Dermis microvascular lymphatic vessel endothelial cell (primary cell): ENCODE data around the gene RALGAPA2. TPM values are rescaled to one million over a fixed set of nuclear protein-coding genes. Genes with fewer than 3 reads are reported as not detected.
A peak's percentile ranks its signal among the peaks of the same experiment; 100 is the strongest.

Source experiments
- DNase-seq, 2 donors: peaks; one replicate each; pipeline versions ENCODE4 v3.0.0 to v3.0.0-alpha.2; 2010; ENCODE audit warnings: low read depth in 2 of 2
- total RNA-seq: library from RNA; depleted of rRNA; stranded (reverse); fragments of >200 nt; gene quantifications from 2 replicates; pipeline ENCODE4 v1.2.1, GENCODE V29; 2014

The RALGAPA2 gene
- 20.4 and 40.1 TPM in 2 replicates for total RNA-seq

- peak; percentile 98 to 99 for DNase-seq
These were observed at the start of gene RALGAPA2 for GRCh38 chr20:20712474-20713243. Gene RALGAPA2, minus strand, starts transcription at chr20:20712644. Its CDS starts 164 bp downstream, at chr20:20712480.

DNA sequence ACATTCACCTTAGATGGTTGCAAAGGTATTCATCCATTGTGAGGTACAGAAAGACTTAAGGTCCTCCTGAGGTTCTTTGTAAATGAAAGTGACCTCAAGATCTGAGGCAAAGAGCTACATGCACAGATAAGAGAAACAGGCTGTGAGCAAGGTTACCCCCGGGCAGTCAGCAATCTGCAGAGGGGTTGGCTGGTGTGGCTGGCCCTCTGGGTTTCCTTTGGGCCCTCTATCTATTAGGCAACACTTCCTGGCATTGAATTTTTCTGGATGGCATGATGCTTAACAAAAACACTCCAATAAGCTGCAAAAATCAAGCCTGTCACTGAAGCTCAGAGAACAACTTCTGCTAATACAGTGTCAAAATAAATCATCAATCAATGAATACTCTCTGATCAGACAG lies 48.9 kb upstream of the RALGAPA2 start:
- DNase-seq: peak; percentile 66 to 72

- peak; percentile 80 to 90 for DNase-seq
These were observed 46.7 kb upstream of the RALGAPA2 start for GRCh38 chr20:20759132-20759531.

- no peak for DNase-seq
These were observed 43.4 kb upstream of the RALGAPA2 start for GRCh38 chr20:20755674-20756319.

DNA sequence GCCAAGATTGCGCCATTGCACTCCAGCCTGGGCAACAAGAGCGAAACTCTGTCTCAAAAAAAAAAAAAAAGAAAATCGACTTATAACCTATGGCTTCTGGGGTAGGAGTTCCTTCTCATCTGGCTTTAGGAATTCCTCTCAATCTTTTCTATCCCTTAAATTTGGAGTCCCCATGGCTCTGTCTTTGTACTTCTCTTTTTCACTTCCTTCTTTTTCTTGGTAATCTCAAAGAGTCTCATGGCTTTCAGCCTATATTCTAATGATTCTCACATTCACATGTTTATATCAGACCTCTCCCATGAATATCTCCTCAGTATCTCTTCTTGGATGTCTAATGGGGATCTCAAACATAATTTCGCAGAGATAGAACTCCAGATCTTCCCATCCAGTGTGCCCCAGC lies 42.8 kb upstream of the RALGAPA2 start:
- DNase-seq: no peak

- no peak for DNase-seq
These were observed 42.3 kb upstream of the RALGAPA2 start for GRCh38 chr20:20754714-20755113.

- peak; percentile 87 to 95 for DNase-seq
These were observed 40.3 kb upstream of the RALGAPA2 start for GRCh38 chr20:20752712-20753111.

- DNase-seq: no peak
These were observed 34.9 kb upstream of the RALGAPA2 start for GRCh38 chr20:20747298-20747697.

DNA sequence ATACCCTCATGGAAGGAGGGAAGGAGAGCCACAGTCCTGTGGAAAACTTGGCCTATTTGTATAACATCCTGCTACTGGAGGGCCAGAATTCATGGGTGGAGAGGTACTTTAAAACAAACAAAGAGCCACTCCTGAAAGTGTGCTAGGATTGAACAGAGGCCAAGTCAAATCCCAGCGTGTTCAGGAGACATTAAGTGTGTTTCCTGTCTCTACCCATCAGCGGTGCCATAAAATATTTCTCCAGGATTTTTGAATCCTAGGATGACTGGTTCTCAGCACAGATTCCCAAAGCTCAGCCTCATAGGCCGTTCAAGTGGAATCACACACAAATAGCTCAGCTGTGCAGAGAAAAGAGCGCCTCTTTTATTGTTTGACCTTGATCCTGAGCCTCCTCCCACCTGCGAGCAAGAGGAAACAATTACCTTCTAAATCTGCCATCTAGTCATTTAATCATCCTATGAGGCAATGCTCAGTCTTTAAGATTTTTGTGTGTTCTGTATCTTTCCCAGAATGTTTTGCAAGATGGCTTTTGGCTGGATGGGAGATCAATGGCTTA lies 31.8 kb upstream of the RALGAPA2 start:
- peak; percentile 60 to 68 for DNase-seq

GRCh38 chr20:20743511-20744169 lies 31.2 kb upstream of the RALGAPA2 start:
- peak; percentile 96 to 97 for DNase-seq

DNA sequence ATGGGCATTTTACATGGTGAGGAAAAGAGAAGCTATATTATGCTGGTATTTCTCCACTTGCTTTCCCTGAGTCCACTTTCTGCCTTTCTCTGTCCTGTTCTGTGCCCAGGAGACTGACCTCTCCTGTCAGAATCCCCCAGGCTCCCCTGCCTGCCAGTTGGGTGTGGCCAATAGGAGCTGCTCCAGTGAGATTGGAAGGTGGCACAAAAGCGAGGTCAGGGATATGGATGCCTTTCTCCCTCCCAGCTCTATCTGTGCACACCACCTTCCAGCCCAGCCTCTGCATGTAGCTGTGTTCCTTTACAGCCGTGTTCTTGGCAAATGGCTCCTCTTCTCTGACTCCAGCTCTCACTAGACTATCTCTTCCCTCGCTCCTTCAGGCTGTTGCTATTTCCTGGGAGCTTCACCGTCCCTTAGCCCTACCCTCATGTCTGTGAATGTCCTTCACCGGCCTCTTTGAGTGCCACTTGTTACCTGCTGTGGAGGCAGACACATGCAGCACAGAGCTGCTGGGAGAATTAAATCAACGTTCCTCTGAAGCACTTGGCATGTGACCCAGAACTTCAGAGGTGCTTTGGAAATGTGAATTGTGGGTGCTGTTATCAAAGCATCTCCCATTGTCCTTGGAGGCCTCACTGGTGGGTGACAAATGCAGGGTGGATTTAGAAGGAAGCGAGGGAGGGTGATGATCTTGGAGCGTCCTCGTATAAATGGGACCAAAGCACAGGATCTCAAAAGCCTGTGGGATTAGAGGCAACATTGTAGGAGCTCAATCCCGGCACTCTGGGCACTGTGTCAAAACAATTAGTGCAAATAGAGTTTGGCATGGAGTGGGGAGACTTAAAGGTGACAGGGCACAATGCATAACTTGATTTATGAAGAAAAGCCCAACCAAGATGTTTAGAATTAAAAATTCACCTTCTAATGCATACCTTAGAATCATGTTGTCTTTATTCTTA lies 28.9 kb upstream of the RALGAPA2 start:
- no peak for DNase-seq

DNA sequence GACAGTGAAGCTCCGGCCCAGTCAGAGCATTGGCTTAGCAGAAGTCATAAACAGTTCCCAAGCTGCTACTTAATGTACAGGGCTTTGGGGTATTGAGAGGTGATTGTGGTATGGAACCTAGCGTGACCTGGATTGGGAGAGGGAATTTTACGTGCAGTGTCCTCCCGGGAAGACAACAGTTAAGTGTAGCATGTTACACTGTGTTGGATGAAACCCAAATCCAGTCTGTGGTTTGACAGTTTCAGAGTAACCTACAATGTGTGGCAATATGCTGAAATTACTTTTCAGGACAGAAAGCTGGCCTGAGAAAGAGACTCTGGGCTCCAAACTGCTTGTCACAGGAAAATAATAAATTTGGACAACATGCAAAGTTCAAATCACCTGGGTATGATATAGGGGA lies 28.1 kb upstream of the RALGAPA2 start:
- DNase-seq: no peak

DNA sequence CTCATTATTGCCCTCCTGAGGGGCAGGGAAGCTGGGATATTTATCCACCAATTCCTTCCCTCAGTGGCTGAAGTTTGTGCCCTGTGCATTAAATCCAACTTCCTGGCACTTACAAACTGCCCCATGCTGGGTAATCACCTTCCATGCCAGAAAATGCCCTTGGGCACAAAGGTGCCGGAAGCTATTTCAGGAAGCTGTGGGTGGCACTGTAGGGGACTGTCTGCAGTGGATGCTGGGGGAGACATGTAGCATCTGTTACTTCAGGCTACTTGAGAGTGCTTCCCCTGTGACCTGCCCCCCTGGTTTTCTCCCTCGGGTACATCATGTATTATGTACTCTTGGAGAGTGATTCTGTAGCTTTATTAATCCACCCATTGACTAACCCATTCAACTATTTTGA lies 24.7 kb upstream of the RALGAPA2 start:
- no peak for DNase-seq

- DNase-seq: no peak
These were observed 23.9 kb upstream of the RALGAPA2 start for GRCh38 chr20:20736303-20736702.

- DNase-seq: peak; percentile 88 to 93
These were observed 22.1 kb upstream of the RALGAPA2 start for GRCh38 chr20:20734475-20734948.

DNA sequence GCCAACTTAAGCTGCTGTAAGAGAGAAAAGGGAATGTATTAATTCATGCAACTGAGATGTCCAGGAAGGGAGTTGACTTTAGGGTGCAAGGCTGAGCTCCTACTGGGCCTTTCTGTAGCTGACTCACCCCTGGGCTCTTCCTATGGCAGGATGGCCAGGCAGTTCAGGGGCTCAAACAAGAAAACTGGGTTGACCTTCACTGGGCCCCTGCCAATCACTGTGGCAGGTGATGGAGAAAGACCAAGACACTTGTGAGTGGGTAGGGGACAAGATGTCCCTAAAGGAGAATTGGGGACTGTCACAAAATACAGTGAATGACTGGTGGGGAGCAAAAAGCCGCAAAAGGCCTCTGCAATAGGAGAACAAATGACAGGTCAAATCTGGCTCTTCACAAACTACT lies 21.5 kb upstream of the RALGAPA2 start:
- peak in 1 of 2 donors; percentile 61 for DNase-seq

DNA sequence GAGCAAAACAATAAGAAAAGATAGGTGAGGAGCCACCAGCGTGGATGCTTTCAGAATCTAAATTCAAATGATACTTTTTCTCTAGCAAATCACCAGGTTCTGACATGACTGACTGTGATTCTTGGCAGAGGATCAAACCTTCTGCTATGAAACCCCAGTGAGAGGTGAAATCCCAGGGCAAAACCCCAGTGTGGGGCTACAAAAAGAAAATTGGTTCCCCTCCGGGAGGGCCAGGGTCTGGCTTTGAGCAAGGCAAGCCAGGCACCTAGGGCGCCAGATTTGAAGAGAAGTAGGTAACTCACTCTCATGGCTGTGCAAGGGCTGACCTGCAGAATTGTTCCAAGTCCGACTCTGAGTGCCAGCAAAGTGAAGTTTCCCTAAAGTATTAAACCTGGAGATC lies 20.2 kb upstream of the RALGAPA2 start:
- peak; percentile 78 to 87 for DNase-seq

DNA sequence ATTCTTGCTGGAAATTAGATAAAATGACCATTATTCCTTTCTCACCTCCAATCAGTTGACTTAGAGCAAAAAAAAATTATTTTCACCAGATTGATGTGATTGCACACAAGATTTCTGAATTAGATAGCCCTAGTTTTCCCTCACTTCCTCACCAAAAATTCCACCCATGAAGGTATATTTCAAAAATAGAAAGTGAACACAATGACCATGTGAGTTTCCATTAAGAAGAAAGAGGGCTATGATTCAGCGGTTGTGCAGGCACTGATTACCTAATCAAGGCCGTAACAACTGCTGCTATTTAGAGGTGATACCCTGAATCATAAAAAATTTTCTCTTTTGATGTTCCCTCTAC lies 19.5 kb upstream of the RALGAPA2 start:
- DNase-seq: peak; percentile 94 to 95

DNA sequence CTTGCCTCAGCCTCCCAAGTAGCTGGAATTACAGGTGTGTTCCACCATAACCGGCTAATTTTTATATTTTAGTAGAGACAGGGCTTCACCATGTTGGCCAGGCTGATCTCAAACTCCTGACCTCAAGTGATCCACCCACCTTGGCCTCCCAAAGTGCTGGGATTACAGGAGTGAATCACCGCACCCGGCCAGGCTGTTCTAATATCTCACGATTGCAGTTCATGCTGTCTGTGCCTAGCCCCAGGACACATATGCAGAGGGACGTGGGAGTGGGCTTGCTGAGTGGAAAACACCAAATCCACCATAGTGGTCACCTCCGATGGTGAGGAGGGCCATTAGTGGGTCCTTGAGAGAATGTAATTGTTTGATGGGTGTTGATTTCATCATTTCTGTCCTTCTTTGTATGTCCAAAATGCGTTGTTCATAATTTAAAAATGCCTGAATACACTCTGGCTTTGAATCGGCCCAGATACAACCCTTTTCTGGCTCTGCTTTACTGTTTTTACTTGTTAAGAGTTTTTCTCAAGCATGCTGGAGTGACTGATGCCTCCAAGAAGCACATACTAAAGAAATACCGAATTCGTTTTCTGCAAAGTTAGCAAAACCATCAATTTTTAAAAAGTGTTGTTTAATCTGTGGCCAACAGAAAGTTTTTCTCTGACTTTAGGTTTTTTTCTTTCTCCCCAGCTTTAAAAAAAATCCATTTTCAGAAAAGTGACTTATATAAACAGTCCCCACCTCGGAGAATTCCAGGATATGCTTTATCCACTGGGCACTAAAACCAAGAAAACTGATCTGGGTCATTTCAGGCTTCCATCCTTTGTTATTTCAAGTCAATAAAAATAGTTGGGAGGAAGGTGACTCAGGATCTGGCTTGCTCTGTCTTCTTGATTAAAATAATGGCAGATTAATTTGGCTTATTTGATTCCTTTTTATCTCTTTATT lies 18.8 kb upstream of the RALGAPA2 start:
- peak; percentile 62 to 94 for DNase-seq

DNA sequence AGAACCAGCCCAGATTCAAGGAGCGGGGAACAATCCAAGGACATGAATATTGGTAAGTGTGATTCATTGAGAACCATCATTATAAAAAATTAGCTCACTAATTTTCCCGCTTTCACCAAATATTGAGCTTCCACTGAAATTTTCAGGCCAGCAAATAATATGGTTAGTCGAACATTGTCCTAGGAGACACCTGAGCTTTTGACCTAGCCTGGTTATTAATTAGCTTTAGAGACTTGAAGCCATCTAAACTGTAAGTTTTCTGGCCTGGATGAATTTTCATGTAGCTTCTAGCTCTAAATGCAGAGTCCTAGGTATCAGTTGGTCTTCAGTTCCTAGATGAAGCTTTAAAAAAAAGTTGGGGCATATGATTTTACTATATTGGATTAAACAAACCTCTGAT lies 17.1 kb upstream of the RALGAPA2 start:
- DNase-seq: no peak
